ENCODE measurements around the gene RPL9. TPM values are rescaled to one million over a fixed set of nuclear protein-coding genes. Genes with fewer than 3 reads are reported as not detected.
"Not testable (repeated sequence)": the region's sequence is repeated elsewhere in the genome, so short reads cannot be mapped to it uniquely, and the experiment has no call there.

Gene RPL9
- total RNA-seq, 6 experiments from 2014 or later: 1,332 to 1,543 (median 1,424) TPM

DNA sequence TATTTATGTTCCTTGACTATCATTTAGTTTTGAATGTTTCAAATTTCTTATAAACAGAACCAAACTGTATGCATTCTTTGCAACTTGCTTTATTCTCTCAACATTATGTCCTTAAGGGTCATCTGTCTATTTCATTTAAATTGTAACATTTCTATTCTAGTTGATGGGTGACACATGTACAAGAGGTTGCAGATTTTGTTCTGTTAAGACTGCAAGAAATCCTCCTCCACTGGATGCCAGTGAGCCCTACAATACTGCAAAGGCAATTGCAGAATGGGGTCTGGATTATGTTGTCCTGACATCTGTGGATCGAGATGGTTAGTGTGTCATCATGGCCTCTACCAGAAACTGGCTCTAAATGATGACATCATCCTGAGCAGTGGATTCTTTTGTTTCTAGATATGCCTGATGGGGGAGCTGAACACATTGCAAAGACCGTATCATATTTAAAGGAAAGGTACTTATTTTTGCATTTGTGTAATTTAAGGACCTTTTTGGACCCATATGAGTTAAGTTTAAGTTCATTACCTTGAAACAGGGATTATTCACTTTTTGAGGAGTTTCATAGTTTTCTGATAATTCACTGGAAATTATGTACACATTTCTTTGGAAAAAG lies 6.3 kb upstream of the RPL9 start:
- TF ChIP-seq, protein P1, sequence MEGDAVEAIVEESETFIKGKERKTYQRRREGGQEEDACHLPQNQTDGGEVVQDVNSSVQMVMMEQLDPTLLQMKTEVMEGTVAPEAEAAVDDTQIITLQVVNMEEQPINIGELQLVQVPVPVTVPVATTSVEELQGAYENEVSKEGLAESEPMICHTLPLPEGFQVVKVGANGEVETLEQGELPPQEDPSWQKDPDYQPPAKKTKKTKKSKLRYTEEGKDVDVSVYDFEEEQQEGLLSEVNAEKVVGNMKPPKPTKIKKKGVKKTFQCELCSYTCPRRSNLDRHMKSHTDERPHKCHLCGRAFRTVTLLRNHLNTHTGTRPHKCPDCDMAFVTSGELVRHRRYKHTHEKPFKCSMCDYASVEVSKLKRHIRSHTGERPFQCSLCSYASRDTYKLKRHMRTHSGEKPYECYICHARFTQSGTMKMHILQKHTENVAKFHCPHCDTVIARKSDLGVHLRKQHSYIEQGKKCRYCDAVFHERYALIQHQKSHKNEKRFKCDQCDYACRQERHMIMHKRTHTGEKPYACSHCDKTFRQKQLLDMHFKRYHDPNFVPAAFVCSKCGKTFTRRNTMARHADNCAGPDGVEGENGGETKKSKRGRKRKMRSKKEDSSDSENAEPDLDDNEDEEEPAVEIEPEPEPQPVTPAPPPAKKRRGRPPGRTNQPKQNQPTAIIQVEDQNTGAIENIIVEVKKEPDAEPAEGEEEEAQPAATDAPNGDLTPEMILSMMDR (IDR thresholded peaks at IDR 0.05): peak; percentile 57
- Mint-ChIP-seq H3K4me1 (ENCODE audit: low read depth) (peaks cover 29% of the 10 kb centered on the region), H3K27ac (peak overlapping the region; percentile 86), H3K9me3 (no peaks in the 10 kb centered on the region), H3K4me3 (no peak overlapping the region; the same call in 1 of the 2 replicates), H3K27me3 (ENCODE audit: insufficient read depth) (no peaks in the 10 kb centered on the region), H3K36me3 (ENCODE audit: low read depth) (peaks cover 4% of the 10 kb centered on the region; the same call in 1 of the 2 replicates)
- DNase-seq: peak; percentile 79

GRCh38 chr4:39458161-39458504 lies 589 bp downstream of the RPL9 start:
- Mint-ChIP-seq H3K4me3 (peak overlapping the region; percentile 99), H3K36me3 (ENCODE audit: low read depth) (peaks cover 48% of the 10 kb centered on the region), H3K27ac (peak overlapping the region; percentile 99), H3K4me1 (ENCODE audit: low read depth) (peaks cover 41% of the 10 kb centered on the region)
- not testable (repeated sequence) for DNase-seq; H3K27me3 Mint-ChIP-seq (ENCODE audit: insufficient read depth); H3K9me3 Mint-ChIP-seq

DNA sequence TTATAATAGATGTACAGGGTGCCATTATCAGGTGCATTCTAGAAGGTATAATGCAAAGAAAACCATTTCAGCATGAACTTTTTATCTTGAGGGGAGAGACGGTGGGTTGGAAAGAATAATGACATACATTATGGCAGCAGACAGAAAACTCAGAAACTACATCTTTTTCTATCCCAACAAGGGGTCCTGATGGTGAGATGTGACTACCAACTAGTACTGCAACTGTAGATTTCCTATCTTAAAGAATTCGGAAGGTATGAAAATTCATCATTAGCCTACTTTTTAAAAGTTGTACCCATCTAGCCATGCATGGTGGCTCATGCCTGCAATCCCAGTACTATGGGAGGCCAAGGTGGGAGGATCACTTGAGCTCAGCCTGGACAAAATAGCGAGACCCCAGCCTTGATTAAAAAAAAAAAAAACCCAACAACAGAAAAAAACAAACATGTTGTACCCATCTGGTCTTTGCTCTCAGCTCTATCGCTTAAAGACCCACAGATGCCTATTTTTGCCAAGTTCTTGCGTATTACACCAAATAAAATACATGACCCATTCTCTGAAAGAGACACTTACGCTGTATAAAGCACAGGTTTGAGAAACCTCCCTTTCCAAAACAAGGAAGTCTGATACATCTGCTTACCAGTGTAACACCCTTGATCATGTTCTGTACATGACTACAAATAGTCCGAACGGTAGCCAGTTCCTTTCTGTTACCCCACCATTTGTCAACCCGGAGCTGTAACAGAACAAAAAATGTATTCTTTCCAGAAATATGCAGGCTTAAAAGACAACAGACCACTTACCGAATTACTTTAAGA lies 1.6 kb downstream of the RPL9 start:
- peak overlapping the region; percentile 99 for H3K4me3 Mint-ChIP-seq
- no peak for DNase-seq
- peak overlapping the region; percentile 99 for H3K27ac Mint-ChIP-seq
- H3K9me3 Mint-ChIP-seq: no peaks in the 10 kb centered on the region
- TF ChIP-seq, protein P1 (IDR thresholded peaks at IDR 0.05): no peak
- H3K36me3 Mint-ChIP-seq (ENCODE audit: low read depth): peaks cover 58% of the 10 kb centered on the region
- peaks cover 51% of the 10 kb centered on the region for H3K4me1 Mint-ChIP-seq (ENCODE audit: low read depth)
- H3K27me3 Mint-ChIP-seq (ENCODE audit: insufficient read depth): peaks cover 7% of the 10 kb centered on the region

GRCh38 chr4:39455486-39455885 lies 3.2 kb downstream of the RPL9 start:
- H3K27me3 Mint-ChIP-seq (ENCODE audit: insufficient read depth): peaks cover 9% of the 10 kb centered on the region
- peaks cover 73% of the 10 kb centered on the region for H3K36me3 Mint-ChIP-seq (ENCODE audit: low read depth)
- peak overlapping the region; percentile 51 for H3K4me3 Mint-ChIP-seq
- peaks cover 51% of the 10 kb centered on the region for H3K4me1 Mint-ChIP-seq (ENCODE audit: low read depth)
- TF ChIP-seq, protein P1 (IDR thresholded peaks at IDR 0.05): no peak
- no peak for DNase-seq
- no peaks in the 10 kb centered on the region for H3K9me3 Mint-ChIP-seq
- H3K27ac Mint-ChIP-seq: 0 out of 2 replicates have a peak overlapping the region, but pooled peaks have one; percentile 9

DNA sequence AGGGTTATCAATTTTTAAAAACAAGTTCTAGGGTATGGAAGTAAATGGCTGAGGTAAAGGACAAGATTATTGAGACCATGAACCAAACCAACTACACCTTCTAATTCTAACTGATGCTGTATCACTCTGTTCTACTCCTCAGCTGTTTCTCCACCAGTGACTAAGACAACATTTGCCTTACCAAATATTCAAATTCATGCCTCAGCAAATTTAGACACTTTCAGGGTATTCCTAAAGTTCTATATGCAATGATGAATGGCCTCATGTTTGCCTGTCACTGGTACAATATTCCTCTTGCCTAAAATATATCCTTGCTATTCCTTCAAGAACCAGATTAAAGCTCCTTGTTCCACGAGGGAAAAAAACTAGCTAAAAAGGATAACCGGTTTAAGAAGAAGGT lies 5.0 kb downstream of the RPL9 start:
- TF ChIP-seq, protein P1 (IDR thresholded peaks at IDR 0.05): no peak
- Mint-ChIP-seq H3K36me3 (ENCODE audit: low read depth) (peaks cover 79% of the 10 kb centered on the region), H3K27me3 (ENCODE audit: insufficient read depth) (peaks cover 7% of the 10 kb centered on the region), H3K27ac (no peak overlapping the region), H3K4me3 (no peak overlapping the region), H3K4me1 (ENCODE audit: low read depth) (peaks cover 50% of the 10 kb centered on the region), H3K9me3 (no peaks in the 10 kb centered on the region)
- no peak for DNase-seq

All from HFFc6 (cell line).